Activated CD8-positive, alpha-beta memory T cell treated with anti-CD3 and anti-CD28 coated beads, Interleukin-2, amount 10 ng/mL, durations not matched to agents 7 days and 5 days (primary cell): Measurements from ENCODE around the gene ACVR1B. TPM values are rescaled to one million over a fixed set of nuclear protein-coding genes. Genes with fewer than 3 reads are reported as not detected.

ENCODE experiments used
- ATAC-seq: fragments of 150-1000 bp; cut with Tn5 transposase; one replicate; pipeline ENCODE4 v1.10.0; 2021; ENCODE audit warnings: moderate library complexity
- CTCF ChIA-PET: fragments of 350-600 bp; sonication (Branson Sonifier 250); formaldehyde crosslinking; loops from one replicate; lab custom pipeline; 2021; ENCODE audit warnings: antibody characterized with exemption; lab: Charles Lee
- DNase-seq: peaks from one replicate; pipeline ENCODE4 v3.0.0-alpha.2; 2020
- H3K27ac Mint-ChIP-seq: one replicate; pipeline ENCODE4 v1.8.0; 2021; ENCODE audit warnings: mild to moderate bottlenecking, mixed read lengths
- H3K27me3 Mint-ChIP-seq: one replicate; pipeline ENCODE4 v1.8.0; 2021; ENCODE audit warnings: mixed read lengths
- H3K36me3 Mint-ChIP-seq: one replicate; pipeline ENCODE4 v1.8.0; 2021; ENCODE audit warnings: mild to moderate bottlenecking, mixed read lengths
- H3K4me1 Mint-ChIP-seq: one replicate; pipeline ENCODE4 v1.8.0; 2021; ENCODE audit warnings: mixed read lengths
- H3K4me3 Mint-ChIP-seq: one replicate; pipeline ENCODE4 v1.8.0; 2021; ENCODE audit warnings: mild to moderate bottlenecking, moderate library complexity, mixed read lengths
- H3K9me3 Mint-ChIP-seq: one replicate; pipeline ENCODE4 v1.8.0; 2022; ENCODE audit warnings: low read depth, mixed read lengths
- total RNA-seq, 2 experiments: library from RNA; stranded (reverse); gene quantifications; one replicate each; pipeline ENCODE4 v1.2.3, GENCODE V29; 2021

Gene ACVR1B
- total RNA-seq, 2 experiments from 2014 or later, result 3.5 to 4.3 TPM

DNA sequence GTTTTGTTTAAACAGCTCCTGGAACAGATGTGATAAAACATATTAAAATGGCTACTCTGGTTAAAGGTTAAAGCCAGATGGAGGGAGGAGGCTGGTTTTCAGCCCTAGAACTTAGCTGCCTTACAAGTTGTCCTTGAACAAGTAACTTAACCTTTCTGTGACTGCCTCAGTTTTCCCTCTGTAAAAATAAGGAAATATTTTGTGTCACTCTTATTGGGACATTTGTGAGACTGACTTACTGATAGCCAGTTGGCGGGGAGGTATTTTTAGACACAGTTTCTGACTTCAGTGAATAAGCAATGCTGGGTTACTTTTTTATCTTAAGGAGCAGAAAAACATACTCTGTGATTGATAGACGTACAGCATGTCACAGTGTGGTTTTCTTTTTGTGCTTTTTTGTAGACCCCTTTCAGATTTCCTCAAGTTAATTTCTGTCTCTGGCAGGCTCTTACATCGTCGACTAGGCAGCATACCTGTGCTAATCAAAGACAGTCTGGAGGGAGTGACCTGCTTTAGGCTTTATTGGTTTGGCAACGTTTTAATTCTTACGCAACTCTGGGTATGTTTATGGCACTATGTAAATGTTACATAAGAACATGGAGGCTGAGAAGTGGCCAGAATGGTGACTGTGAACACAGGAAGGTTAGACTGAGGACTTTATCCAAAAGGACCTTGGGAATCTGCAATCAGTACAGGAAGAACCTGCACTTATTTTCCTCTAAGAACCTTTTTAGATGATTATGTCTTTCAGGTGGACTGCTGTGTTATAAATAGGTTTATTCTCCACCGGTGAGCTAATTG lies 3.3 kb downstream of the ACVR1B start:
- DNase-seq, result no peak
- no peak overlapping the region for H3K27ac Mint-ChIP-seq
- peaks cover 10% of the 10 kb centered on the region for H3K4me1 Mint-ChIP-seq
- no peak overlapping the region for H3K4me3 Mint-ChIP-seq
- H3K27me3 Mint-ChIP-seq, result peaks cover 37% of the 10 kb centered on the region
- ATAC-seq, result no peak
- no peaks in the 10 kb centered on the region for H3K9me3 Mint-ChIP-seq
- no peaks in the 10 kb centered on the region for H3K36me3 Mint-ChIP-seq
- CTCF ChIA-PET, result interaction anchor here (1.4 to 1.8 kb wide), 2 partner anchors 17 to 38 kb away, joined by 3 to 4 read pairs; no protein-coding TSS in a partner anchor

DNA sequence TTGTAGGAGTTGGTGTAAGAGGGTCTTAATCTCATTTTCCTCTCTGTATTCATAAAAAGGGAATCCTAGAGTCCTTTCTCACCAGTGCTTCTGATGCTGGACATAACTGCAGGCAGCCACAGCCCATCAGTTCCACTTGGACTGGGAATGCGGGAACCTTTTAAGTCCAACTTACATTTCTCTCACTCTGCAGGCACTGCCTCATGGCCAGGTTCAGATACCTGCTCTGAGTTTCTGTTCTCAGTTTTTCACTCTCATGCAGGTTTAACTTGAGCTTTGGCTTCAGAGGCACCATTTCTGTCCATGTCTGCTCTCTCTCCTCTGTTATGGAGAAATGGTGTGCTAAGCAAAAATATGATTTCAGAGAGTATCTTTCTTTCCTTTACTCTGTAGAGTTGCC lies 4.2 kb downstream of the ACVR1B start:
- H3K4me1 Mint-ChIP-seq, result peaks cover 10% of the 10 kb centered on the region
- H3K27me3 Mint-ChIP-seq, result peaks cover 31% of the 10 kb centered on the region
- H3K9me3 Mint-ChIP-seq, result no peaks in the 10 kb centered on the region
- no peak overlapping the region for H3K4me3 Mint-ChIP-seq
- ATAC-seq (no peak), DNase-seq (peak; percentile 11)
- CTCF ChIA-PET, result interaction anchor here (1.4 to 1.8 kb wide), 2 partner anchors 16 to 37 kb away, joined by 3 to 4 read pairs; no protein-coding TSS in a partner anchor
- no peak overlapping the region for H3K27ac Mint-ChIP-seq
- H3K36me3 Mint-ChIP-seq, result no peaks in the 10 kb centered on the region

DNA sequence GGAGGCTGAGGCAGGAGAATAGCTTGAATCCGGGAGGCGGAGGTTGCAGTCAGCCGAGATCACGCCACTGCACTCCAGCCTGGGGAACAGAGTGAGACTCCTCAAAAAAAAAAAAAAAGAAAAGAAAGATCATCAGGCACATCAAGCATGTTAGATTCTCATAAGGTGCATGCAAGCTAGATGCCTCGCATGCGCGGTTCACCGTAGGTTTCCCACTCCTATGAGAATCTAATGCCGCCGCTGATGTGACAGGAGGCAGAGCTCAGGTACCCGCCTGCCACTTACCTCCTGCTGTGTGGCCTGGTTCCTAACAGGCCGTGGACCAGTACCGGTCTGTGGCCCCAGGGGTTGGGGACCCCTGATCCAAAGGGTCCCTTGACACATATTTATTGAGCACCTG lies 7.0 kb downstream of the ACVR1B start:
- Mint-ChIP-seq H3K36me3 (no peaks in the 10 kb centered on the region), H3K9me3 (no peaks in the 10 kb centered on the region), H3K4me1 (peaks cover 2% of the 10 kb centered on the region), H3K4me3 (no peak overlapping the region), H3K27me3 (peaks cover 16% of the 10 kb centered on the region), H3K27ac (no peak overlapping the region)
- CTCF ChIA-PET, result interaction anchor here (1.3 to 1.7 kb wide), 2 partner anchors 12 to 18 kb away, joined by 3 to 5 read pairs; no protein-coding TSS in a partner anchor
- DNase-seq (no peak), ATAC-seq (no peak)

GRCh38 chr12:51959211-51959610 lies 7.7 kb downstream of the ACVR1B start:
- H3K36me3 Mint-ChIP-seq, result peaks cover under 1% of the 10 kb centered on the region
- no peak for DNase-seq
- CTCF ChIA-PET, result interaction anchor here (0.7 to 1.9 kb wide), 4 partner anchors 12 to 982 kb away, joined by 3 to 5 read pairs (median 4); no protein-coding TSS in a partner anchor
- H3K27ac Mint-ChIP-seq, result no peak overlapping the region
- H3K4me1 Mint-ChIP-seq, result peaks cover 2% of the 10 kb centered on the region
- no peak overlapping the region for H3K4me3 Mint-ChIP-seq
- ATAC-seq, result no peak
- H3K9me3 Mint-ChIP-seq, result no peaks in the 10 kb centered on the region
- peaks cover 12% of the 10 kb centered on the region for H3K27me3 Mint-ChIP-seq

GRCh38 chr12:51959921-51960320 lies 8.4 kb downstream of the ACVR1B start:
- CTCF ChIA-PET, result interaction anchor here (1.7 to 1.9 kb wide), 2 partner anchors 16 to 21 kb away, joined by 5 read pairs; no protein-coding TSS in a partner anchor
- Mint-ChIP-seq H3K4me3 (no peak overlapping the region), H3K4me1 (peaks cover 2% of the 10 kb centered on the region), H3K27me3 (peaks cover 13% of the 10 kb centered on the region), H3K9me3 (no peaks in the 10 kb centered on the region), H3K27ac (no peak overlapping the region), H3K36me3 (peaks cover 3% of the 10 kb centered on the region)
- ATAC-seq (no peak), DNase-seq (no peak)

DNA sequence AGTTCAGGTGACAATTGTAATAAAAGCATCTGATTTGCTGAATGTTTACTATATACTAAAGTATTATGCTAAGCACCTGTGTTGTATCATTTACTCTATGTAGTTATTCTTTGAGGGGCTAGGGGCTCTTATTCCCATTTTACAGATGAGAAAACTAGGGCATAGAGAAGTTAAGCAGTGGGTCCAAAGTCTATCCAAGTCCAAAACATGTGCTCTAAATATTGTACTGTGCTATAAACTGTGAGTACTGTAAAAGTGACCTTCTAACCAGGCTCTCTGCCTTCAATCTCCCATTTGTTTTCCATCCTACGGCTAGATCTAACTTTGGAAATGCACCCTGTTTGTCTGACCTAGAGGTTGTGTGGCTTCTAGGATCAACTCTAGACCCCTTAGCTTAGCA lies 9.0 kb downstream of the ACVR1B start:
- Mint-ChIP-seq H3K4me3 (no peak overlapping the region), H3K9me3 (no peaks in the 10 kb centered on the region), H3K27ac (no peak overlapping the region), H3K36me3 (peaks cover 3% of the 10 kb centered on the region), H3K4me1 (no peaks in the 10 kb centered on the region), H3K27me3 (peaks cover 14% of the 10 kb centered on the region)
- no peak for DNase-seq
- ATAC-seq, result no peak
- CTCF ChIA-PET, result interaction anchor here (1.9 kb wide), 1 partner anchor 20 kb away, joined by 5 read pairs; no protein-coding TSS in a partner anchor

DNA sequence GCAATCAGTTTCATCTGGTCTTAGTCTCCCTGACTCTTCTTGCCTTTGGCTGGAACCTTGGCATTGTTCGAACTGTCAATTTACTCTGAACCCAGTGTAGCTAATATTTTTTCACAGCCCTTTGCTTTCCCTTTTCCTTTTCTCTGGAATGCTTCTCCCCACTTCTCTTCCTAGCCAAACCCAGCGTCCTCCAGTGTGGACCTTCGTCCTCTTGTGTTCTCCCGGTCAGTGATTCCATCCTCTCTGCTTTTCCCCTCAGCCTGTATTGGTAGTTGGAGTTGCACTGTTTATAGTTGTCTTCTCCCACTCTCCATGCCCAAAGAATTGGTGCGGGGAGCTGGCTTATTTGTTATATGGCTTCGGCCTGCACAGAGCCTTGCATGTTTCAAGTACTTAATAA lies 9.4 kb downstream of the ACVR1B start:
- ATAC-seq (no peak), DNase-seq (no peak)
- Mint-ChIP-seq H3K27me3 (peaks cover 16% of the 10 kb centered on the region), H3K27ac (no peak overlapping the region), H3K4me1 (no peaks in the 10 kb centered on the region), H3K36me3 (peaks cover 5% of the 10 kb centered on the region), H3K9me3 (no peaks in the 10 kb centered on the region), H3K4me3 (no peak overlapping the region)
- CTCF ChIA-PET, result interaction anchor here (1.9 kb wide), 1 partner anchor 20 kb away, joined by 5 read pairs; no protein-coding TSS in a partner anchor

DNA sequence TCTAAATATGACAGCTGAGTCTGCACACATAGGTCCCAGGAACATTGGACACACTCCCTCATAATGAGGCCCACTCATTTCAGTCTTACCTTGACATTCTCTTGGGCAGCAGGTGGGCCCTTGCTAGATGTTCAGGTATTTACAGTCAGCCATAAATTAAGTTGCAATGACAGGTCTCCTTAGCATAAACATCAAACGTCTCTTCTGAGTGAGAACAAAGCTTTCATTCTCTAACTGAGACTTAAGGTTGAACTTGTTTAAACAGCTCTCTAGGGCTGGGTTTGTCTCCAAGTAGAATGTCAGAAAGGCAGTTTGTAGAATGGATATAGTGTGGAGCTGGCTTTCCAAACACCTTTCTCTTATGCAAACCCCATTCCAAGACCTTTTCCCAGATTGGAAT lies 10.3 kb downstream of the ACVR1B start:
- DNase-seq, result no peak
- no peaks in the 10 kb centered on the region for H3K4me1 Mint-ChIP-seq
- no peaks in the 10 kb centered on the region for H3K9me3 Mint-ChIP-seq
- H3K4me3 Mint-ChIP-seq, result no peak overlapping the region
- H3K27me3 Mint-ChIP-seq, result peaks cover 21% of the 10 kb centered on the region
- no peak for ATAC-seq
- CTCF ChIA-PET, result interaction anchor here (0.6 to 1.5 kb wide), 5 partner anchors 9 to 64 kb away, joined by 3 to 11 read pairs (median 3); no protein-coding TSS in a partner anchor
- peaks cover 5% of the 10 kb centered on the region for H3K36me3 Mint-ChIP-seq
- H3K27ac Mint-ChIP-seq, result no peak overlapping the region

- DNase-seq (no peak), ATAC-seq (no peak)
- H3K27ac Mint-ChIP-seq, result no peak overlapping the region
- CTCF ChIA-PET, result interaction anchor here (1.1 to 1.5 kb wide), 3 partner anchors 8 to 63 kb away, joined by 3 to 11 read pairs (median 8); no protein-coding TSS in a partner anchor
- H3K4me1 Mint-ChIP-seq, result no peaks in the 10 kb centered on the region
- no peak overlapping the region for H3K4me3 Mint-ChIP-seq
- H3K27me3 Mint-ChIP-seq, result peaks cover 21% of the 10 kb centered on the region
- peaks cover 5% of the 10 kb centered on the region for H3K36me3 Mint-ChIP-seq
- H3K9me3 Mint-ChIP-seq, result no peaks in the 10 kb centered on the region
Measured at GRCh38 chr12:51962737-51963136, 11.2 kb downstream of the ACVR1B start.

DNA sequence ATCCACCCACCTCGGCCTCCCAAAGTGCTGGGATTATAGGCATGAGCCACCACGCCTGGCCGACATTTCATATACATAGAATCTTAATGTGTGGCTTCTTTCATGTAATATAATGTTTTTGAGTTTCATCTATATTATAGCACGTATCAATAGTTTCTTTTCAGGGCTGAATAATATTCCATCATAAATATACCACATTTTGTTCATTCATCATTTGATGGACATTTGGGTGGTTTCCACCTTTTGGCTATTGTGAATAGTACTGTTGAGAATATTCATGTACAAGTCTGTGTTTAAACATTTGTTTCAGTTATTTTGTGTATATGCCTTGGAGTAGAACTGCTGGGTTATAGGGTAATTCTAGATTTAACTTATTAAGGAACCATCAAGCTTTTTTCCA lies 12.0 kb downstream of the ACVR1B start:
- DNase-seq, result no peak
- Mint-ChIP-seq H3K27ac (no peak overlapping the region), H3K9me3 (no peaks in the 10 kb centered on the region), H3K36me3 (peaks cover 5% of the 10 kb centered on the region), H3K4me1 (no peaks in the 10 kb centered on the region), H3K4me3 (no peak overlapping the region), H3K27me3 (peaks cover 22% of the 10 kb centered on the region)
- ATAC-seq, result no peak
- CTCF ChIA-PET, result no interaction called here

DNA sequence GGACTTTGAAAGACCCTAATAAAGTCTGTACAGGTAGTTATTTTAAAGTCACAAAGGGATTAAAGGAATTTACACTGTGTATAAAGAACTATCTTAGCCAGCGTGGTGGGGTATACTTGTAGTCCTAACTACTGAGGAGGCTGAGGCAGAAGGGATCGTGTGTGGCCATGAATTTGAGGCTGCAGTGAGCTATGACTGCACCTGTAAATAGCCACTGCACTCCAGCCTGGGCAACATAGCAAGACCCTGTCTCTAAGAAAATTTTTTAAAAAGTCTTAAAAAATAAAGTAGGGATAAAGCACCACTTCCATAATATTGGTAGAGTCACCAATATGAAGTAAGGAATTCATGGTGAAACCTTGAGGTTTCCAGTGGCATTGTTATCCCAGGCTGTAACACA lies 18.1 kb downstream of the ACVR1B start:
- no peak for ATAC-seq
- H3K27me3 Mint-ChIP-seq, result peaks cover 56% of the 10 kb centered on the region
- H3K9me3 Mint-ChIP-seq, result no peaks in the 10 kb centered on the region
- peaks cover 2% of the 10 kb centered on the region for H3K36me3 Mint-ChIP-seq
- peaks cover 47% of the 10 kb centered on the region for H3K4me1 Mint-ChIP-seq
- CTCF ChIA-PET, result interaction anchor here (1.7 to 9.9 kb wide), 3 partner anchors 8 to 54 kb away, joined by 11 to 116 read pairs (median 15); no protein-coding TSS in a partner anchor
- DNase-seq, result no peak
- no peak overlapping the region for H3K27ac Mint-ChIP-seq
- H3K4me3 Mint-ChIP-seq, result no peak overlapping the region

GRCh38 chr12:51970904-51971646 lies 19.6 kb downstream of the ACVR1B start:
- ATAC-seq, result peak; percentile 88
- Mint-ChIP-seq H3K27ac (peak overlapping the region; percentile 76), H3K9me3 (no peaks in the 10 kb centered on the region), H3K4me3 (peak overlapping the region; percentile 43), H3K27me3 (peaks cover 55% of the 10 kb centered on the region), H3K36me3 (peaks cover 2% of the 10 kb centered on the region), H3K4me1 (peaks cover 61% of the 10 kb centered on the region)
- peak; percentile 84 for DNase-seq
- CTCF ChIA-PET, result interaction anchor here (0.6 to 9.9 kb wide), 21 partner anchors 9 to 157 kb away, joined by 3 to 116 read pairs (median 4); partner anchors contain the start of gene ACVR1B
